Measurements from ENCODE around the gene HSD17B4. TPM values are rescaled to one million over a fixed set of nuclear protein-coding genes. Genes with fewer than 3 reads are reported as not detected.
"Not testable (repeated sequence)": the region's sequence is repeated elsewhere in the genome, so short reads cannot be mapped to it uniquely, and the experiment has no call there.

HSD17B4 gene
- total RNA-seq, 1 donor = 15.8 TPM

DNA sequence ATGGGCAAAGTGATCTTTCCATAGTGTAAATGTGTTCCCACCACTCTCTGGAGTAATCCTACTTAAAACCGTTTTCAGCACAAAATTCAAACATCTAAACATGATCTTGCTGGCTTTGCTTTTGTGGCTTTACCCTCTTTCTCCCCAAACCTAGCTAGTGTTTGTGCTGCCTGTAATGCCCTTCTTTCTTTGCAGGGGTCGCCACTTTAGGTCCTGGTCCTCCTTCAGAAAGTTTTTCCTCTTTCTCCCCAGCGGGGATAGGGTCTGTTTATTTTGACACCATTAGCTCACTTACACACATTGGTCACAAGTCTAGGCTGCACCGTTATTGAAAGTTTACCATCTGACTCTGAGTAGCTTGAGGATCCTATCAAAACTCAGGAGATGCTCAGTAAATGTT, 736 bp upstream of the HSD17B4 start:
- H3K9me3 ChIP-seq (ENCODE audit: low read depth, low read length) = no peaks in the 10 kb centered on the region
- H3K4me1 ChIP-seq (ENCODE audit: insufficient read depth, low read length) = peaks cover 18% of the 10 kb centered on the region
- H3K27me3 ChIP-seq (ENCODE audit: insufficient read depth, low read length) = no peaks in the 10 kb centered on the region
- H3K4me3 ChIP-seq (ENCODE audit: low read length) = no peak overlapping the region

DNA sequence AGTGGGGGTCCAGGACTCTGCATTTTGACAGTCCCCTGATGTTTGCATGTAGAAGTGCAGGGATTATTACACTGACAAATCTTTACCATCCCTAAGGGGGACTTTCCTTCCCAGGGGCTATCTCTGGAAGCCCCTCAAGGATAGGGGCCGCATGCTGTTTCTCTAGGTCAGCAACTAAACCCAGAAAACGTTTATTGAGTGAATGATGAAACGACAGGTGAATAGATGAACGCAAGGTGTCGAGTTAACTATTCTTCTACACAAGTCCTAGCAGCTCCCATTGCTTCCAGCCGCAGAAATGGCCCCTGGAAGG, 281 bp upstream of the HSD17B4 start:
- H3K4me3 ChIP-seq (ENCODE audit: low read length) = peak overlapping the region; percentile 71
- H3K9me3 ChIP-seq (ENCODE audit: low read depth, low read length) = no peaks in the 10 kb centered on the region
- peaks cover 18% of the 10 kb centered on the region for H3K4me1 ChIP-seq (ENCODE audit: insufficient read depth, low read length)
- no peaks in the 10 kb centered on the region for H3K27me3 ChIP-seq (ENCODE audit: insufficient read depth, low read length)

DNA sequence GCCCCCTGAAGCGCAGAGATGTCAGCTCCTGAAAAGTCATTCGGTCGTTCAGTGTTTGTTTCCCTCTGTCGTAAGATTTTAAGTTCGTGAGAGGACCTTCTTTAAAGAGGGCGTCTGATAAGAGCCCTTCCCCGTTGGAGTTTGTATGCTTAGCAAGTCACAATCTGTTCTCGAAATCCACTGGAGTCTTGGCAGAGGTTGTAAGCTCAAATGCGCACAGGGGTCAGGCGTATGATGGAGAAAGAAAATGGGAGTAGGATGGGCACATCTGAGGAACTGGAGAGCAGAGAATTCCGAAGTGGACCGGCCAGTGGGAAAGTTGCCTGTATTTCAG, 710 bp downstream of the HSD17B4 start:
- H3K9me3 ChIP-seq (ENCODE audit: low read depth, low read length) = no peaks in the 10 kb centered on the region

DNA sequence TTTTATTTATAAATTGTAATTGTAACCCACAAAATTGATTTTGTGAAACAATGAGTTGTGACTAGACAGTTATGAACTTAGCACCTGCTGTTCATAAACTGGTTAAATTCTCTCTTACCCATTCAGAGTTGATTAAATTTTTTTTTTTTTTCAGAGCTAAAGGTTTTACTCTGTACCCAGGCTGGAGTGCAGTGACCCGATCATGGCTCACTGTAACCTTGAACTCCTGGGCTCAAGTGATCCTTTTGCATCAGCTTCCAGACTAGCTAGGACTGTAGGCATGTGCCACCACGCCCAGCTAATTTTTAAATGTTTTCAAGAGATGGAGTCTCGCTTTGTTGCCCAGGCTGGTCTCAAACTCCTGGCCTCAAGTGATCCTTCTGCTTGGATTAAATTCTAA, 1.9 kb downstream of the HSD17B4 start:
- Histone ChIP-seq H3K4me1 (ENCODE audit: insufficient read depth, low read length) (peaks cover 21% of the 10 kb centered on the region), H3K4me3 (ENCODE audit: low read length) (no peak overlapping the region)

More for the DNA sequence above, 710 bp downstream of the HSD17B4 start:
- peak overlapping the region; percentile 71 for H3K4me3 ChIP-seq (ENCODE audit: low read length)
- H3K4me1 ChIP-seq (ENCODE audit: insufficient read depth, low read length) = peaks cover 18% of the 10 kb centered on the region
- H3K27me3 ChIP-seq (ENCODE audit: insufficient read depth, low read length) = no peaks in the 10 kb centered on the region

DNA sequence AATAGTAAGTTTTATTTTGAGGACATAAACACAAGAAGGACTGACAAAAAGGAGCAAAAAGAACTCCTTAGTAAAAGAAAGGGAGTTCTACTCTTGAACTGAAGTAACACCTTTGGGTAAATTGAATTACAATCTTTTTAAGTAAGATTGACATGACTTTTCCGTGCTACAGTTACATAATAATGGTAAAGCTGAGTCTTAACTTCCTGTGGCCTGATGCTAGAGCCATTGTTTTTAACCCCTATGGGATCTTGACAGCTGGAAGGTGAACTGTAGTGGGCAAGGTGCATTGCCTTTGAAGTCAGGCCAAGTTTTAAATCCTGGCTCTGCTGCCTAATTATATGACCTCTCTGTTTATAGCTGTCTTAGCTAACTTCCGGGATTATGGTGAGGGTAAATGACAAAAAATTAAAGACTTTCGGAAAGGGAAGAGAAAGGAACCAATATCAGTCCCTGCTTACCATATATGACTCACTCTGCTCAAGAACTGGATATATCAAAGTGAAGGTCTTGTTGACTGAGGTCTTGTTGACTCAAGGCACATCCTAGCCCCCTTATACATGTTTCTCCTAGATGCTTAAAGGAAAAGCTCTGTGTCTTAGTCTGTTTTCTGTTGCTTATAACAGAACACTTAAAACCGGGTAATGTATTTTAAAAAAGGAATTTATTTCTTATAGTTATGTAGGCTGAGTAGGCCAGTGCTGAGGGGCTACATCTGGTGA, 6.8 kb downstream of the HSD17B4 start:
- Histone ChIP-seq H3K4me1 (ENCODE audit: insufficient read depth, low read length) (peaks cover 9% of the 10 kb centered on the region), H3K4me3 (ENCODE audit: low read length) (no peak overlapping the region), H3K9me3 (ENCODE audit: low read depth, low read length) (no peaks in the 10 kb centered on the region), H3K27me3 (ENCODE audit: insufficient read depth, low read length) (no peaks in the 10 kb centered on the region)

More for the DNA sequence above, 1.9 kb downstream of the HSD17B4 start:
- Histone ChIP-seq H3K27me3 (ENCODE audit: insufficient read depth, low read length) (no peaks in the 10 kb centered on the region), H3K9me3 (ENCODE audit: low read depth, low read length) (no peaks in the 10 kb centered on the region)

DNA sequence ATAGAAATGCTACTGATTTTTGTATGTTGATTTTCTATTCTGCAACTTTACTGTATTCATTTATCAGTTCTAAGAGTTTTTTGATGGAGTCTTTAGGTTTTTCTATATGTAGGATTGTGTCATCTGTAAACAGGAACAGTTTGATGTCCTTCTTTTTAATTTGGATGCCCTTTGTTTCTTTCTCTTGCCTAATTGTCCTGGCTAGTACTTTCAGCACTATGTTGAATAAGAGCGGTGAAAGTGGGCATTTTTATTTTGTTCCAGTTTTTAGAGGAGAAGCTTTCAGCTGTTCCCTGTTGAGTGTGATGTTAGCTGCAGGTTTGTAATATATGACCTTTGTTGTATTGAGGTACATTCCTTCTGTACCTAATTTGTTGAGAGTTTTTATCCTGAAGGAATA, 13.3 kb downstream of the HSD17B4 start:
- no peak overlapping the region for H3K4me3 ChIP-seq (ENCODE audit: low read length)
- H3K4me1 ChIP-seq (ENCODE audit: insufficient read depth, low read length) = peaks cover 6% of the 10 kb centered on the region
- no peaks in the 10 kb centered on the region for H3K27me3 ChIP-seq (ENCODE audit: insufficient read depth, low read length)
- peaks cover 25% of the 10 kb centered on the region for H3K9me3 ChIP-seq (ENCODE audit: low read depth, low read length)

DNA sequence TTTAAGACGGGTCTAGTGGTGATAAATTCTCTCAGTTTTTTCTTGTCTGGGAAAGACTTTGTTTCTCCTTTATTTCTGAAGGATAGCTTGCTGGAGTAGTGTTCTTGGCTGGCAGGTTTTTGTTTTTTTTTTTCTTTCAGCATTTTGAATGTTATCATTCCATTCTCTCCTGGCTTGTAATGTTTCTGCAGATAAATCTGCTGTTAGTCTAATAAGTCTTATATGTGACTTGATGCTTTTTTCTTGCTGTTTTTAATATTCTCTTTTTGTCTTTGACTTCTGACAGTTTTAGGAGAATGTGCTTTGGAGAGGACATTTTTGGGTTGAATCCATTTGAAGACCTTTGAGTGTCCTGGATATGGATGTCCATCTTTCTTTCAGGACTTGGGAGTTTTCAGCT, 16.0 kb downstream of the HSD17B4 start:
- Histone ChIP-seq H3K9me3 (ENCODE audit: low read depth, low read length) (peaks cover 25% of the 10 kb centered on the region), H3K27me3 (ENCODE audit: insufficient read depth, low read length) (no peaks in the 10 kb centered on the region), H3K4me1 (ENCODE audit: insufficient read depth, low read length) (peaks cover 9% of the 10 kb centered on the region), H3K4me3 (ENCODE audit: low read length) (no peak overlapping the region)

DNA sequence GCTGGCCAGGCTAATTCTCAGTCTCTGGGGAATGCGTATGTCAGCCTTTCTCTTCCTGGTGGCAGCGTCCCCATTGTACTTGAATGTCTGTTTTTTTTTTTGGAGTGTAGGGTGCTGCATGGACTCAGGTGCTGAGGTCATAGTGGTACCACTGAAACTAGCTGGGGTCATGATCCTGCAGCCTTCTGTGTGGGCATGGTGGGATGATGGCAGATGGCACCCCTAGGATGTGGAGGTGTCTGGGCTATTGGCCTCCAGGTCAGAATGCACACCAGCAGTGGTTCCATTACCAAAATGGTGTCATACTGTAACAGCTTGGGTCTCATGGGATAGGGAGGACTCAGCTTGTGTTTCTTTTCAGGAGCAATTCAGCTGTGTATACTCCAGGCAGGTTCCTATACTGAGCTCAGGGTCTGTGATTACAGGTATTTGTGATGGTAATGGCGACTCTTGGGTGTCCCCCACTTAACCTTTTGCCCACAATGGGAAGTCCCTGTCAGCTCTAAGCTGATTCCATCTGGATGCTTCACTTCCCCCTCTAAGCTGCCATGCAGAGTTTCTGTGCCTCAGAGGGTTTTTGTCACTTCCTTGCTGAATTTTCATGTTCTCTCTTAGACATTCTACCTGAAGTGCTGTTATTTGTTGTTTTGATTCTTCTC, 17.9 kb downstream of the HSD17B4 start:
- no peaks in the 10 kb centered on the region for H3K27me3 ChIP-seq (ENCODE audit: insufficient read depth, low read length)
- H3K4me3 ChIP-seq (ENCODE audit: low read length) = no peak overlapping the region
- H3K9me3 ChIP-seq (ENCODE audit: low read depth, low read length) = peaks cover 25% of the 10 kb centered on the region
- H3K4me1 ChIP-seq (ENCODE audit: insufficient read depth, low read length) = peaks cover 9% of the 10 kb centered on the region

DNA sequence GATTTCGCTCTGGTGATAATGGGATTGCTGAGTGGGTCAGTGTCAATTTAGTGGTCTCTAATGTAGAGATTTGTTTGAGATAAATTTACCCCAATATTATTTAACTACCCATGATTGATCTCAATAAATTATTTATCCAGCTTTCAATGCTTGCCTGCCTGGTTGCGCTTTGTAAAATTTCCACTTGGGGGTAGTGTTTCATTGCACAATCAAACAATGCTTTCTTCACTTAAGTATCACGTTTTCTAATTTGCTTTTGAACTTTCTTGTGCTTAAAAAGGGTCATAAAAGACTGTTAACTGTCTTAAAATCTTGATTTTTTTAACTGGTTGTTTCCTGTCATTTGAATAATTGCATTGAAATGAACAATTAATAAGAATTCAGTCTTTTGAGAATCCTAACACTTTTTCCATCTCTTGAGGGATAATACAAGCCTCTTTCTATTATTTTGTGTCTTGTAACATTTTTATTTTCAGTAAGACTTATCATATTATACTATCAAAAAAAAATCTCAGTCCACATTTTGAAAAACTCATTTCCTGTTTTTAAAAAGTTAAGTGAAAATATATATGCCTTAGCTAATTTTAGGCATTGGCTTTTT, 18.7 kb downstream of the HSD17B4 start:
- peaks cover 9% of the 10 kb centered on the region for H3K4me1 ChIP-seq (ENCODE audit: insufficient read depth, low read length)
- H3K9me3 ChIP-seq (ENCODE audit: low read depth, low read length) = peaks cover 25% of the 10 kb centered on the region
- no peak overlapping the region for H3K4me3 ChIP-seq (ENCODE audit: low read length)
- no peaks in the 10 kb centered on the region for H3K27me3 ChIP-seq (ENCODE audit: insufficient read depth, low read length)

DNA sequence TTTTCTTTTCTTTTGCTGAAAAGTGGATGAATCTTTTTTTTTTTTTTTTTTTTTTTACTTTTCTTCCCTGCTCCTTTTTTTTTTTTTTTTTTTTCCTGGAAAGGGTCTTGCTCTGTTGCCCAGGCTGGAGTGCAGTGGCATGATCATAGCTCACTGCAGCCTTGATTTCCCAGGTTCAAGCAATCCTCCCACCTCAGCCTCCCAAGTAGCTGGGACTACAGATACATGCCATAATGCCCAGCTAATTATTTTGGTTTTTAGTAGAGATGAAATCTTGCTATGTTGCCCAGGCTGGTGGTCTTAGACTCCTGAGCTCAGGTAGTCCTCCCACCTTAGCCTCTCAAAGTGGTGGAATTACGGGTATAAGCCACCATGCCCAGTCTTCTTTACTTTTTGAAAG, 20.9 kb downstream of the HSD17B4 start:
- no peak overlapping the region for H3K4me3 ChIP-seq (ENCODE audit: low read length)
- peaks cover 9% of the 10 kb centered on the region for H3K9me3 ChIP-seq (ENCODE audit: low read depth, low read length)
- peaks cover 9% of the 10 kb centered on the region for H3K4me1 ChIP-seq (ENCODE audit: insufficient read depth, low read length)
- no peaks in the 10 kb centered on the region for H3K27me3 ChIP-seq (ENCODE audit: insufficient read depth, low read length)

DNA sequence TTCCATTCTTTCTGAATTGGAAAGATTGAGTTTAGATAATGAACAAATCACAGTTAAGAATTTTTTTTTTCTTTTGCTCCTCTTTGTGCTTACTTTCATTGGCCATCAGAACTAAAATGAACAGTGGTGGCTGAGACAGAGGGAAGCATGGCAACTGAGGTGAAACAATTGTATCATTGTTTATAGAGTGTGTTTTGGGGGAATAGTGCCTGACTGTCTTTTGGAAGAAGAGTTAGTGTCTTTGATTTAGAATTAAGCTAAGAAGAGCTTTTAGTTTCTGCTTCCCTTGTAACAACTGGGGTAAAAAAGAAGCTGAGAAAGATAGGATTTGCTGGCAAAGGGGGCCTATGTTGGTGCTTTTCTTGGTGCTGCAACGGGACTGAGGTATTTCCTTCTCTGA, 24.0 kb downstream of the HSD17B4 start:
- no peaks in the 10 kb centered on the region for H3K9me3 ChIP-seq (ENCODE audit: low read depth, low read length)
- no peak overlapping the region for H3K4me3 ChIP-seq (ENCODE audit: low read length)
- H3K27me3 ChIP-seq (ENCODE audit: insufficient read depth, low read length) = no peaks in the 10 kb centered on the region
- H3K4me1 ChIP-seq (ENCODE audit: insufficient read depth, low read length) = no peaks in the 10 kb centered on the region

DNA sequence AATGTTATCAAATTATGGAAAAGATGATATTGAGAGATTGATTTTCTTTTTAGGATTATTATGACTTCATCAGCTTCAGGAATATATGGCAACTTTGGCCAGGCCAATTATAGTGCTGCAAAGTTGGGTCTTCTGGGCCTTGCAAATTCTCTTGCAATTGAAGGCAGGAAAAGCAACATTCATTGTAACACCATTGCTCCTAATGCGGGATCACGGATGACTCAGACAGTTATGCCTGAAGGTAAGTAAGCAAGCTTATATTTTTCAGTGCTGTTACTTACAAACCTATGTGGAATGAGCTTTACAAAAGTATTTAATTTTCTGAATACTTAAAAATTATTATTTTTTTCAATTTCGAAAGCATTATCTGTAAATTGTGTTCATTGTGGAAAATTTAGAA, 26.5 kb downstream of the HSD17B4 start:
- H3K4me3 ChIP-seq (ENCODE audit: low read length) = no peak overlapping the region
- no peaks in the 10 kb centered on the region for H3K9me3 ChIP-seq (ENCODE audit: low read depth, low read length)
- H3K4me1 ChIP-seq (ENCODE audit: insufficient read depth, low read length) = no peaks in the 10 kb centered on the region
- no peaks in the 10 kb centered on the region for H3K27me3 ChIP-seq (ENCODE audit: insufficient read depth, low read length)

DNA sequence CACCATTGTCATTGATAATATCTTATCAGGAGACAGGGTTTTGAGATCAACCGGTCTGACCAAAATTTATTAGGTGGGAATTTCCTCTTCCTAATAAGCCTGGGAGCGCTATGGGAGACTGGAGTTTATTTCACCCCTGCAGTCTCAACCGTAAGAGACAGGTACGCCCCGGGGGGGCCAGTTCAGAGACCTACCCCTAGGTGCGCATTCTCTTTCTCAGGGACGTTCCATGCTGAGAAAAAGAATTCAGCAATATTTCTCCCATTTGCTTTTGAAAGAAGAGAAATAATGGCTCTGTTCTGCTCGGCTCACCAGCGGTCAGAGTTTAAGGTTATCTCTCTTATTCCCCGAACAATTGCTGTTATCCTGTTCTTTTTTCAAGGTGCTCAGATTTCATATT, 28.3 kb downstream of the HSD17B4 start:
- H3K4me3 ChIP-seq (ENCODE audit: low read length); H3K4me1 ChIP-seq (ENCODE audit: insufficient read depth, low read length); H3K9me3 ChIP-seq (ENCODE audit: low read depth, low read length); H3K27me3 ChIP-seq (ENCODE audit: insufficient read depth, low read length): not testable (repeated sequence)

DNA sequence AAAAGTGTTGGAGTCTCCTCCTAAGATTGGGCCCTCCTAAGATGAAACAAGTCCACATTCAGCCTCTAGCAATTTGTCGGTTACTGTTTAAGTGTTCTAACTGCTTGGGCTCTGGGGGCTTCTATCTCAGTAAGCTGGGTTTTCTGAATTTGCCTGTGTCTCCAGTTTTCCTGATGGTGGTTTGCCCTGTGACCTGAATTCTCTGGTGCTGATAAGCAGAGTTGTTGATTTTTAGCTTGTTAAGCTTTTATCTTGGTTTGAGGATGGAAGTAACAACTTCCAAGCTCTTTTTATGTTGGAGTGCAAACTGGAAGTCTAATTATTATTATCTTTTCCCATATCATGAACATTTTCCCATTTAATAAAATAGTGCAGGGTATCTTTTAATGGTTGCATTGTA, 30.9 kb downstream of the HSD17B4 start:
- H3K4me3 ChIP-seq (ENCODE audit: low read length) = no peak overlapping the region
- H3K27me3 ChIP-seq (ENCODE audit: insufficient read depth, low read length) = no peaks in the 10 kb centered on the region
- no peaks in the 10 kb centered on the region for H3K4me1 ChIP-seq (ENCODE audit: insufficient read depth, low read length)
- no peaks in the 10 kb centered on the region for H3K9me3 ChIP-seq (ENCODE audit: low read depth, low read length)

DNA sequence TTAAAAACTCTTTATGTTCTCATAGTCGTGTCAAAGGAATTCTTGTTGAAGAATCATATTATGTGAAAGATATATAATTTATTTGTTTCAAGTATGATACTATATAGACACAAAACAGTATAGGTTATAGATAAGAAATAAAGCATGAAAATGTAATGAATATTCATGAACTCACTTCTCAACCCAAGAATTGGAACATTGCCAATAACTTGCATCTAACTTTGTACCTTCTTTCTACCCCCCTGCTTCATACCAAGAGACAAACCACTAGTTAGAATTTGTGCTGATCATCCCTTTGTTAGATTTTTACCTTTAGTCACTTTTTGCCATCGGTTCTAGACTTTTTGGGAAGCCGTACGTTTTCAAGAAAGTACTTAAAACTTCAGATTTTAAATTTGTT, 32.6 kb downstream of the HSD17B4 start:
- Histone ChIP-seq H3K9me3 (ENCODE audit: low read depth, low read length) (no peaks in the 10 kb centered on the region), H3K4me1 (ENCODE audit: insufficient read depth, low read length) (no peaks in the 10 kb centered on the region), H3K4me3 (ENCODE audit: low read length) (no peak overlapping the region), H3K27me3 (ENCODE audit: insufficient read depth, low read length) (no peaks in the 10 kb centered on the region)

DNA sequence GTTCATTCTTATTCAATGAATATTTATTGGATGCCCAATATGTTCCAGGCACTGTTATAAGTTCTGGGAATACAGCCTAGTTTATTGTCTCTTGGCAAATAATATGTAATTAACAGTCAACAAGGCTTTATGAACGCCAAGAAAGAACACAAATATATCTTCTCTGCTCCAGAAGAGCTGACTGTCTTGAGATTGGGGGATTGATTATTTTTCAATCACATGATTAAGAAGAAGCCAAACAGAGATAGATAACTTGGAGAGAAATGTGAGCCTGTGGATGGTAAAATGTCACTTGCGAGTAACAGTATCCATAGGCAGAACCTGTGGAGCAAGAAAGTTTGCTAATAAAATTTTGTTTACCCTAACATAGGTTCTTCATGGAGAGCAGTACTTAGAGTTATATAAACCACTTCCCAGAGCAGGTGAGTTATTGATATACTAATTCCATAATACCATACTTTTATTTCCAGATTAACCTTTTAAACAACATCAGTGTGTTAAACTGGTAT, 49.4 kb downstream of the HSD17B4 start:
- Histone ChIP-seq H3K9me3 (ENCODE audit: low read depth, low read length) (peaks cover 11% of the 10 kb centered on the region), H3K27me3 (ENCODE audit: insufficient read depth, low read length) (no peaks in the 10 kb centered on the region), H3K4me1 (ENCODE audit: insufficient read depth, low read length) (no peaks in the 10 kb centered on the region), H3K4me3 (ENCODE audit: low read length) (no peak overlapping the region)

Data from mononuclear cell (primary cell).